NCI-H446 treated with DMSO at 0.1 percent for 48 hours (cell line): ENCODE results near the gene CNGA1.
"Not testable (repeated sequence)": the region's sequence is repeated elsewhere in the genome, so short reads cannot be mapped to it uniquely, and the experiment has no call there.

Experiments
- DNase-seq: peaks from one replicate; lab custom pipeline; 2025; lab: John Stamatoyannopoulos, UW

The CNGA1 gene

DNA sequence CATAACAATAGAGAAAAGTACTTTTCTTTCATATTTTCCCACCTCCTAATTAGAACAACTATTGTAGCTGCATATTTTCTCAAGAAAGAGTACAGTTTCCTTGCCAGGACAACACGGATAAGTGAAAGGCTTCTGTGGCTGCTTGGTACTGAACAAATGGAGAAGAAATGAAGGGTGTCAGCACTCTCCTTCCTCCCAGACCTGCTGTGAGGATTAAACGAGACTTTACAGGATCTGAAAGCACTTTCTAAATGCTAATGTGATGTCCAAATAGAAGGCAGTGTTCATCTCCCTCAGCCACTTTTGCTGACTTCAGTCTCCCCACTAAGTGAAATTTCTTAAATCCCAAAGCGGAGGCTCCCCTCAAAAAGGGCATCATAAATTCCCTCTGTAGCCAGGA, 14.0 kb upstream of the CNGA1 start:
- DNase-seq: no peak

DNA sequence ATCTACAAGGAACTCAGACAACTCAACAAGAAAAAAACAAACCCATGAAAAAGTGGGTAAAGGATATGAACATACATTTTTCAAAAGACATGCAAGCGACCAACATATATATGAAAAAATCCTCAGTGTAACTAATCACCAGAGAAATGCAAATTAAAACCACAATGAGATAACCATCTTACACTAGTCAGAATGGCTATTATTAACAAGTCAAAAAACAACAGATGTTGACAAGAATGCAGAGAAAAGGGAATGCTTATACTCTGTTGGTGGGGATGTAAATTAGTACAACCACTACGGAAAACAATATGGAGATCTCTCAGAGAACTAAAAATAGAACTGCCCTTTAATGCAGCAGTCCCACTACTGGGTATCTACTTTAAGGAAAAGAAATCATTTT, 12.2 kb upstream of the CNGA1 start:
- no peak for DNase-seq

DNA sequence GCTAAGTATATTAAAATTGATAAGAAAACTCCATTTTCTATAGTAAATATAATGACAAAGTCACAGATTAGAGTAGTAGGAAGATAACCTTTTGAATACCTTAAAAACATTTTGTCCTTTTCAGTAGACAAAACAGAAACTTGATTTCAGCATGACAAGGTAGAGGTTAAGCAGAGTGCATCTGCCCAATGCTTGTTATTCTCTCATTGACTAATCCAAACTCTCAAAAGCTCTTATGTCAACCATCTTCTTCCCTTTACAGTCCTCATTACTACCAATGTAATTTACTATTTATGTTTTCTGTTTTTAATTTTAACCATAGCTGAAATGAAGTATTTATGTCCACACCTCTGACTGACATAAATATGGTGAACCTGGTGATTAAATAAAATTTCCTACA, 11.2 kb upstream of the CNGA1 start:
- DNase-seq: no peak

DNA sequence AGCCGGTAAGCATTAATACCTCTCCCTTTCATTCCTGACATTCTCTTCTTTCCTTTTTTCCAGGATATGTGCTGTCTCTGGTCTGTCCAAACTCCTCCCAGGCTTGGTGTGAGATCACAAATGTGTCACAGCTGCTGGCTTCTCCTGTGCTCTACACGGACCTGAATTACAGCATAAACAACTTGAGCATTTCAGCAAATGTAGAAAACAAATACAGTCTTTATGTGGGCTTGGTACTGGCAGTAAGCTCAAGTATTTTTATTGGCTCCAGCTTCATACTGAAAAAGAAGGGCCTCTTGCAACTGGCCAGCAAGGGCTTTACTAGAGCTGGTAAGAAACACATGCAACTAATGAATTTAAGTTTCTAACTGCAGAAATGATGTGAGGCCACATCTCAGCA, 8.5 kb upstream of the CNGA1 start:
- DNase-seq: no peak

DNA sequence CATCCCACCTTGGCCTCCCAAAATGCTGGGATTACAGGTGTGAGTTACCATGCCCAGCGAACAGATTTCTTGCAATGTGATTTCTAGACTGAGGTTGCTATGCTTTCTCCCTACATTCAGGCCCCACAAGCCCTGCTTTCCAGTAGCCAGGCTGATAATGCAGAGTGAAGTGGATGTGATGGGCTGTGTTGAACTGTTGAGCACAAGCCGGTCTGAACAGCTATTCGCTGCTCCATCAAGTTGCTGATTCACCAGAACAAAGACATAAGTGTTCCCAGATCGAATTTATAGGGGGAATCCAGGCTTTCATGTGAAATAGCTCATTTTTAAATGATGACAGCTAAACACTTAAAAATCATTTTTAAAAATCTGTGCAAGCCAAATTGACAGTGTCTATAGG, 8.0 kb upstream of the CNGA1 start:
- no peak for DNase-seq

DNA sequence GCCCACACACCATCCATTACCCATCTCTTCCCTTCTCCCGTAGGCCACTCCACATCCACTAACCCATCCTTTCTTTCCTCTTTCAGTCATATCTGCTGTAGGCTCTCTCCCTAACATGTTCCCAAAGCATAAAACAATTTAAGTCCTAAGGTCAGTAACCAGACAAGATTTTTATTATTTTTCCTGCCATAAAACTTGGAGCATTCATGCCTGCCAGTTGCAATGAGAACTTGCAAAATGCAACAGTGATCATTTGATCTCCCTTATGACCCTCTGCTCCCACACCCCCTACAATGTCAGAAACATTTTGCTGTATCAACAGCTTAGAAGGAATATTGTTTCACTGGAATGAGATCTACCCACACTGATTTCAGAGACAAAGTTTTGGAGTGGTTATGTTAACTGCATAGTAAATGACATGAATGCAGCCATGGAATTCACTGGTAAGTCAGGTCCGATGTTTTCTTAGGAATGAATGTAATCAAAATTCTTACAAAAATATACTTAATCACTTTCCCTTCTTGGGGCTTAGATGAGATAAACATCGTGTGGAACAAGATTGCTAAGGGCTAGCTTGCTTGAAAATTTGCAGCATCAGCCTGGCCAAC, 5.8 kb upstream of the CNGA1 start:
- DNase-seq: no peak

DNA sequence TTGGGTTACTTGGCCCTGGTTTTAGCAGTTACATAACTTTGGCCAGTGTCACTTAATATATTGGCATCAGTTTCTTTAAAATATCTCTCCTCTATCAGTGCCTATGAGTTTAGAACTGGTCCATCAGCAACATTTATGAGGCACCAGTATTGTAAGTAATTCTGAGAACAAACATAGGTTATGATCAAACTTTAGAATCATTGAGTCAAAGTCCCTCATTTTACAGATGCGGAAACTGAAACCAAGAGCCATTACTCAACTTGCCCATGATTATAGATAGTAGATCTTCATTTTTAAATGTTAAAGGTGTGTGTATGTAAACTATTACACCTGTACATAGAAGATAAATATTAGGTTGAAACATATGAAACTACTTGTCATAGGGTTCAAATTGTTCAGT, 4.6 kb upstream of the CNGA1 start:
- DNase-seq: no peak

DNA sequence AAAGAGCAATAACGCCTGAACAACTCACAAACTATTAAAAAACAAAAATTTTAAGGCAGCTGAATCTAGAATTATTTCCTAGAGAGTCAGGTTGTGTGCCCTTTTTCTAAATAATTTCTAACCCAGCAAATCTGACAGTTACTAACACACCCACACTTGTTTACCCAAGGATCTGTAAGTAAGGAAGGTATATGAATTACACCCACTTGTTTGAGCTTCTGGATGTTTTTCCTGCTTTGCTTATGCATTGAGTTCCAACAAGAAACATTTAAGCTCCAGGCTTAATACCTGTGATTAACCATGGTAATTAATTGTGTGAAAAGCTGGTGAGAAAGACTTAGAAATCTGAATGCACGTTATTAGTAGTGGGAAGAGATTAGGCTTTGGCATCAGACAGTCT, 1.6 kb upstream of the CNGA1 start:
- DNase-seq: no peak

DNA sequence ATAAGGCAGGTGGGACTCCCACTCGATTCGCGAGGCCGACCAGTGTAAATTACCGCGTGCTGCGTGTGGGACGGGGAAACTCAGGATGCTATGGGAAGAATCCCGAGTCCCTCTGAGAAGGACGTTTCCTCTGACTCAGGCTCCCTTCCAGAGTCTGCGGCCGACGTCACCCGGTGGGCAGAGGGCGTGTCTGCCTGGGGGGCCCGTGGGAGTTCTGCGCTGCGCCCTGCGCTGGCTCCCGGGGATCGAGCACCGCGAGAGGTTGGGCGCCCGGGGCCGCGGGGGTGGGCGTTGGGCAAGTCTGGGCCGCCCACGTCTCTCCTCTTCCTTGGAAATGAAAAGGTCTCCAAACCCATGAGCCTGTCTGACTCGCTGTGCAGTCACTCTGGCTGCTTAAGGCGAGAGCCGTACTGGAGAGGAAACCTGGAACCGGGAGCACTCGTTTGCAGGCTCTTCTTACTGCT, 659 bp upstream of the CNGA1 start:
- no peak for DNase-seq

DNA sequence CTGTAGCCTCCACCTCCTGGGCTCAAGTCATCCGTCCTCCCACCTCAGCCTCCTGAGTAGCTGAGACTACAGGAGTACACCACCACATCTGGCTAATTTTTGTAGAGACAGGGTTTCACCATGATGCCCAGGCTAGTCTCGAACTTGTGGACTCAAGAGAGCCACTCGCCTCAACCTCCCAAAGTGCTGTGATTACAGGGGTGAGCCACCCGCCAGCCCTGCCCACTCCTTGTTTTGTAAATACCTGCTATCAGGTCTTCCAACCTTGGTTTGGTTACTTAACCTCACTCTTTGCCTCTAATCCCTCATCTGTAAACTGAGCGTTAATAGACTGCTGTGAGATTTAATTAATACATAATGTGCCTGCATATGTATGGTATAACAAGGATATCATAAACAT, 803 bp downstream of the CNGA1 start:
- no peak for DNase-seq

DNA sequence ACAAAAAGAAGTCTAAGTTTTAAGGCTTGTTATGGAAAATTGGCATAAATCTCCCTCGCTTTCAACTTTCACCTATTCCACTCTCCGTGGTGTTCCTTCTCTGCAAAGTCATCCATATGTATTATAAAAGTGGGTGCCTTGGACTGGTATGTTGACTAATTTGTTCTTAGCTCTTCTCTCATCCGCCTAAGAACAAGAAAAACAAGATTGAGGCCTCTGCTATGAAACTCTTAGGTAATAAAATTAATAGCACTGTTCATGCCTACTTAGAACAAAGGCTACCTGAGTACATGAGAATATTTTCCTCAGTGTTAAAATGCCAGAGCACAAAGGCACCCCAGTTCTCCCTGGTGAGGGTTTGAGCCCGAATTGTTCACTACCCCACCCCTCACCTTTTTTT, 1.3 kb downstream of the CNGA1 start:
- DNase-seq: no peak

DNA sequence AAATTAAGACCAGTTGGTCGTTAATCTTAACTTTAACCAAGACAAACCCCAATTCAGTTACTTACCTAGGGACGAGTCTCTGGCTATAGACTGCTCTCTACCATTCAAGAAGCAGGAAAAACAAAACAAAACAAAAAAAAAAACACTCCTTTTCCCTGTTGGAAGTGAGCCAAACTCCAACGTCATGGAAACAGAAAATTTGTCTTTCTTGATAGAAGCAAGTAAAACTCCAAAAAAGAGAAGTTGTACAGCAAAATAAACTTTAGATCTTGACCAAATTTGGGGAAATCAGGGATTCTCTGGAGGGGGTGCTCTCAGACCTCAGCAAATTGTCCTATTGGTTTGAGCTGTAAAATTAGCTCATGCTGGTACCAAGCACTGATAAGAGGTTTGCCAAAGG, 3.7 kb downstream of the CNGA1 start:
- DNase-seq: no peak

DNA sequence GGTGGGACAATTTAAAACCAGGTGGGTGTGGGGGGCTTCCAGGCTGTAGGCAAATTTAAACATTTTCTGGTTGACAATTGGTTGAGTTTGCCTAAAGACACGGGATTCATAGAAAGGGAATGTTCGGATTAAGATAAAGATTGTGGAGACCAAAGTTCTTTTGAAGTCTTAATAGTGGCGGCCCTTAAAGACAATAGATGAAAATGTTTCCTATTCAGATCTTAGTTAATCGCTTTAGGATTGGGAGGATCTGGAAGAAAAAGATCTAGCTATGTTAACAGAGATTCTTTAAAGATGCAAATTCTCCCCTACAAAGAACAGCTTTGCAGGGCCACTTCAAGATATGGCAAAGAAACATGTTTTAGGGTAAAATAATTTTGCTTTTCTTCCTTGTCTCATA, 4.8 kb downstream of the CNGA1 start:
- DNase-seq: no peak

DNA sequence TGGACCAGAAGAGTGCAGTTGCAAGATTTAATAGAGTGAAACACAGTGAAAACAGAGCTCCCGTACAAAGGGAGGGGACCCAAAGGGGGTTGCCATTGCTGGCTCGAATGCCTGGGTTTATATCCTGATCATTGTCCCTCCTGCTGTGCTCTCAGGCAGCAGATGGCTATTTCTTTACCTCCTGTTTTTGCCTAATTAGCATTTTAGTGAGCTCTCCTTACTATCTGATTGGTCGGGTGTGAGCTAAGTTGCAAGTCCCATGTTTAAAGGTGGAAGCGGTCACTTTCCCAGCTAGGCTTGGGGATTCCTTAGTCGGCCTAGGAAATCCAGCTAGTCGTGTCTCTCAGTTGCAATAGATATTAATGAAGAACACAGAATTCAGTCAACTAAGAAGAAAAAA, 5.6 kb downstream of the CNGA1 start:
- DNase-seq: not testable (repeated sequence)

DNA sequence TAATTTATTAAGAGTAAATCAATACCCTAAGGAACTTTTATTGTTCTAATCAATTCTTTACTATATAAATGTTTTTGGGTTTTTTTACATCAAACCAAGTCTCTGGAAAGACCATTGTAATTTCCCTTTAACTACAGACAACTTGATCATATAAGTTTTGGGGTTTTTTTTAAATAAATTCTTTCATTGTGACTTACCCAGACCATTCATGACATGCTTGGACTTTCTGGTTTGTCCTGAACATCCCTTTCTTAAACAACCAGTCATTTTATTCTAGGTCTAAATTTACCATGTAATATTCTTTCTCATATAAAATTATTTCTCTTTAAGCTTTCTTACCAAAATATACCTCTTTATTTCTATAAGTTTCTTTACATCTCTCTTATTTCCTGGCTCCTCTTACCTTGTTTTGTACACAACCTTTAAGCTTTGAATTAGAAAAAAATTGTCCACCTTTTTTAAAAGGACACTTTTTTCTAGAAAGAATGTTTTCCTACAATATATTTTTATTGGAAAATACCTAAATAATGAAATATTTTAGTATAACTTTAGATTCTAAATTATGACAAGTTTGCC, 8.4 kb downstream of the CNGA1 start:
- DNase-seq: no peak

DNA sequence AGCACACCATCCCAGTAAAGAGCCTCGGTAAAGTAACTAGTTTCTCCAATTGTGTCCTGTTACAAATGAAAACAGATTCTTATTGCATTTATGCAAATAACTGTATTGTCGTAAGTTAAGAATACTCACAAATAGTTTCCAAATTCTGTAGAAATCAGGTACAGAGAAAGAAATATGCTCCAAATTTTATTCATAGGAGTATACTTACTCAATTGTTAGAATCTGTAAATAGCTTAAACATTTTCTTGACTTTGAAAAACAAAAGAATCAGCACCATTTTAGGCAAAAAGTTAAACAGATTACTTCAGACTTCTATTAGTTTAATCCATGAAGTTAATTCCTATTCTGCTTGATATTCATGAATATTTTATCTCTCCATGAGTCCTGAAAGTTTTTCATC, 10.7 kb downstream of the CNGA1 start:
- no peak for DNase-seq

DNA sequence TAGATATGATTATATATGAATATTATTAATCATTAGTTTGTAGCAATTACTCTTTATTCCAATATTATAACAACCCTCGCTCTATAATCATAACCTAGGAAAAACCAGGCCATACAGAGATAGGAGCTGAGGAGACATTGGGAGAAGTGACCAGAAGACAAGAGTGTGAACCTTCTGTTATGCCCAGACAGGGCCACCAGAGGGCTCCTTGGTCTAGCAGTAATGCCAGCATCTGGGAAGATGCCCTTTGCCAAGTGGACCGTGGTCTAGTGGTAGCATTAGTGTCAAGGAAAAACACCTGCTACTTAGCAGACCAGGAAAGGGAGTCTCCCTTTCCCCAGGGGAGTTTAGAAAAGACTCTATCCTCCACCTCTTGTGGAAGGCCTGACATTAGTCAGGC, 12.9 kb downstream of the CNGA1 start:
- DNase-seq: not testable (repeated sequence)

DNA sequence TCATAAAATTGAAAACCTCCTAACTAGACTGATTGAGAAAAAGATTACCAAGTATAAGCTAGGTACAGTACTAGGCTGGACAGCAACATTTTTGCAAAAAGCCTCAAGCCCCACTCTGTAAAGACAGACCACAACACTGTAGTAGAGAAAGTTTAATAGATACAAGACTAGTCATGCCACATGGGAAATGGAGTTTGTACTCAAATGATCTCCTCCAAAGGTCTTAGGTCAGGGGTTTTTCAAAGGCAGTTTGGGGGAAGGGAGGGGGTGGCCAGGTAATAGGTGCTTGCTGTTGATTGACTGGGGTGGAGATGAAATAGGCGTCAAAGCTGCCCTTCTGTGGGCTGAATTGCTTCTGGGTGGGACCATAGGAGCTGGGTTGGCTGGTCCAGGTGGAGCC, 14.2 kb downstream of the CNGA1 start:
- no peak for DNase-seq

DNA sequence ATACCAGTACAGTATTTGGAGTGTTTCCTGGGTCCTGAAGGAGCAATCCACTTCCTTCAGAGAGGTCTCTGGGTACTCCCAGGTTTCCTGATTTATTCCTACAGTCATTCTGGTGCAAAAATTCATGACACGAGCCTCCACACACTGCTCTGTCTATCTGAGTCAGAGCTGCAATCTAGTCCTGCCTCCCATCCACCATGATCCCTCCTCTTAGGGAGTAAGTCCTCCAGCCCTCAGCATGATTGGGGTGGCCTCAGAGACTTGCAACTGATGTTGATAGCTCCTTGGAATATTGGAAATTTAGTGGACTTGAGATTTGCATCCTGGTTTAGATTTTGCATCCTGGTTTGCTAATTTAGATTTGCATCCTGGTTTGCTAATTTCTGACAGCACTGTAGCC, 20.5 kb downstream of the CNGA1 start:
- DNase-seq: no peak

DNA sequence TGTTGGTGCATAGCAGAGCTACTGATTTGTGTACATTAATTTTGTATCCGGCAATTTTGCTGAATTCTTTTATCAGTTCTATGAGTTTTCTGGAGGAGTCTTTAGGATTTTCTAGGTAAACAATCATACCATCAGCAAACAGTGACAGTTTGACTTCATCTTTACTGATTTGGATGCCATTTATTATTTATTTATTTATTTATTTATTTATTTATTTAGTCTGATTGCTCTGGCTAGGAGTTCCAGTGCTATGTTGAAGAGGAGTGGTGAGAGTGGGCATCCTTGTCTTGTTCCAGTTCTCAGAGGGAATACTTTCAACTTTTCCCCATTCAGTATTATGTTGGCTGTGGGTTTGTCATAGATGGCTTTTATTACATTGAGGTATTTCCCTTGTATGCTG, 24.0 kb downstream of the CNGA1 start:
- DNase-seq: not testable (repeated sequence)

DNA sequence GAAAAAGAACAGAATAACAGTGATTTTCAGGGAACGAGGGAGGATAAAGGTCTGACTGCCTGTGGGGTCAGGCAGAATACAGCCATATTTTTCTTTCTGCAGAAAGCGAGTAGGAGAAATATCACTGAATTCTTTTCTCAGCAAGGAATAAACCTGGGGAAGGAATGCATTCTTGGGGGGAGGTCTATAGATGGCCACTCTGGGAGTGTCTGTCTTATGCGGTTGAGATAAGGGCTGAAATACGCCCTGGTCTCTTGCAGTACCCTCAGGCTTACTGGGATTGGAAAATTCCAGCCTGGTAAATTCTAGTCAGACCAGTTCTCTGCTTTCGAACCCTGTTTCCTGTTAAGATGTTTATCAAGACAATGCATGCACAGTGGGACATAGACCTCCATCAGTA, 26.3 kb downstream of the CNGA1 start:
- no peak for DNase-seq

DNA sequence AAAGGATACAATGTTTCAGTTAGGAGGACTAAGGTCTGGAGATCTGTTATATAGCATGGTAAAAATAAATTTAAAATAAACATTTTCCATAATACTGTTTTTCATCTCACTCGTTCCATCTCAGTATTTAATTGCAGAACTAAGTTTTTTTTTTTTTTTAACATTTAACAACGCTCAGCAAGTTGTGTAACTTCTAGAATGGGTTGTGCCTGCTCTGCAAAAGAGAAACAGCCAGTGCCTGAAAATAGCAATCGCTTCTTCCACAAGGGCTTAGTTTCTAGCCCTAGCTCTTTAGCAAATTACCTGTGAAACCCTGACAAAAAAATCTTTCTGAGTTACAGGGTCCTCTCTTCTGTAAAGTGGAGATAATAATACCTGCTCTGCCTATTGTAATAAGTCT, 41.9 kb downstream of the CNGA1 start:
- no peak for DNase-seq

DNA sequence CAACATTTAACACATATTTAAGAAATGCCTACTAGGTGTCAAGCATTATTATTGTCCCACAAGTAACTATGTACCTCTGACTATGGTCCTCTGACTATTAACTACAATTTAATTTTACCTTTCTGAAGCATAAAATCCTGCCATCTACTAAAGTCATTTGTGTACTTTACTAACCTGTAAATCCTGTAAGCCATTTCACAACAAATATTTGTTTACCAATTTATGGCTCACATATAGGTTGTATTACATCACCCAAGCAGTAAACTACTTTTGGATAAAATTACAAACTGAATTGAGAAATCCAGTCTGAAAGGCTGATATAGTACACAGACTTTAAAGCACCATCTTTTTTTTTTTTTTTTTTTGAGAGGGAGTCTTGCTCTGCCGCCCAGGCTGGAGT, 43.8 kb downstream of the CNGA1 start:
- DNase-seq: no peak

DNA sequence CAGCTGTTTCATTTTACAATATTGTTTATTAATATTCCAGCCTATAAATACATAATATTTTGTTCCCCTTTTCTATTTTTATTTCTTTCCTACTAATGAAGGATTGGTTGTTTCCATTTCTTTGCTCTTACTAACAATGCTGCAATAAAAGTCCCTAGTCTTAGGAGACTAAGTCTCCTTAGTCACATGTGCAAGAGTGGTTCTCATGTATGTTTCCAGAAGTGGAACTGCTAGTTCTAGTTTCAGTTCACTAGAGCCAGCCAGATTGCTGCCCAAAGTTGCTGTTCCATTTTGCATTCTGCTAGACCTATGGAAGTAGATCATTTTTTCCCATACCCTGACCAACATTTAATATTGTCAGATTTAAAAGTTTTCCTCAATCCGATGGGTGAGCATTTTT, 44.3 kb downstream of the CNGA1 start:
- no peak for DNase-seq

DNA sequence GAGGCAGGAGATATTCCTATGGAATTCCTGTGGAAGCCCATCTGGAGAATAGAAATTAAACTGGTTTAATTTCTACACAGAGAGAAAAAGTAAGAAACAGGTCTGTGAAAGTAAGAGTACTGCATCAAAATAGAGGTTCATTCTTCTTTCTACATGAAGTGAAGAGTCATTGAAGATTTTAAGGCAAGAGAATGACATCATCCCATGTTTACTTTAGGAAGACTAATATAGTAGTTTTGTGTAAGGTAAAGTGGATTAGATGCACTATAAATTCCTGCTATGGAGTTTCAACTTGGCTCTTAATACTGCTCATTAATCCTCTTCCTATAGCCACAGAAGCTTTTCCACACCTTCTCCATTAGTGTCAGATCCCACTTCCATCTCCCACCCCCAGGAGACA, 47.6 kb downstream of the CNGA1 start:
- no peak for DNase-seq
